ENCODE data around the gene ATP9B.

Gene ATP9B

DNA sequence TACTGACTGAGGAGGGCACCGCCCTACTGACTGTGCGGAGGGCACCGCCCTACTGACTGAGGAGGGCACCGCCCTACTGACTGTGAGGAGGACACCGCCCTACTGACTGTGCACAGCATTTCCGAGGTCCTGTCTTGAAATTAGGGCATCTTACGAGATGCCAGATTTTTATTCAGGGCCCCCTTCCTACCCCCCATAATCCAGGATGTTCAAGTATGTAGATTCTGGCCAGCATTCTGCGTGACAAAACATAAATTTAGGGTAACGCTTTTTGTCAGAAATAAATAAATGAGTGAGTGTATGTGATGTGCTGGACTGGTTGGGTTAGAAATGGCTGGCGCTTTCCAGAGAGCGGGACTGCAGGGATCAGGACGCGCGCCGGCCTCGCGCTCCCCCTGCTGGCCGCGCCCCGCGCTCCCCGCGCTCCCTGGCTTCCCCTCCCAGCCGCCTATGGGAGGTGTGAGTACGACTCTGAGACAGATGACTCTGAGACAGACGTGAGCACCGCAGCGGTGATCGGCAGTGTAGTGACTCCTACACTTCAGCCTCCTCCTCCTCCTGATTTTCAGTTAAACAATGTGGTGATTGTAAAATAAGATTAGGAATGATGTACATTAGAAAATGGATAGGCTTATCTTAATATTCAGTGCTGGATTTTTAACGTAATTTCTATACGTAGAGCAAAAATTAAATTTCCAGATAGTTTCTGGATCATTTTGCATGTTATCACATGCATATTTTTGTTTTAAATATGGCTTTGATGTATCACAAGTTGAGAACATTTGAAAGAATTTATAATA, 177.3 kb downstream of the ATP9B start (continued):
- no peak for TF ChIP-seq ZNF16 (tag by site-specific recombination; IDR thresholded peaks at IDR 0.05; ENCODE audit: low read depth)
- no peak for TF ChIP-seq GLIS1 (tag by site-specific recombination; IDR thresholded peaks at IDR 0.05)
- no peak for TF ChIP-seq ZNF585B (tag by site-specific recombination; IDR thresholded peaks at IDR 0.05)
- TF ChIP-seq ZFHX2 (tag by site-specific recombination; conservative IDR thresholded peaks at IDR 0.05) = no peak; the same call in 1 of the 2 replicates
- TF ChIP-seq PBX3 (CRISPR knock-in tag; IDR thresholded peaks at IDR 0.05) = no peak
- TF ChIP-seq ZNF791 (tag by site-specific recombination; IDR thresholded peaks at IDR 0.05) = no peak
- peak; percentile 70; the same call in 1 of the 2 replicates for TF ChIP-seq ZSCAN30 (tag by site-specific recombination; IDR thresholded peaks at IDR 0.05)
- TF ChIP-seq PATZ1 (tag by site-specific recombination; IDR thresholded peaks at IDR 0.05) = peak; percentile 67; the same call in 1 of the 2 replicates
- TF ChIP-seq ZSCAN16 (tag by site-specific recombination; IDR thresholded peaks at IDR 0.05) = no peak
- no peak for TF ChIP-seq ZNF223 (tag by site-specific recombination; IDR thresholded peaks at IDR 0.05)
- no peak for TF ChIP-seq SETDB1 (IDR thresholded peaks at IDR 0.05; ENCODE audit: insufficient read length, low read length)
- TF ChIP-seq INSM2 (tag by site-specific recombination; IDR thresholded peaks at IDR 0.05) = no peak
- TF ChIP-seq SCRT1 (tag by site-specific recombination; IDR thresholded peaks at IDR 0.05; ENCODE audit: borderline replicate concordance) = no peak
- no peak for TF ChIP-seq KLF9 (tag by site-specific recombination; IDR thresholded peaks at IDR 0.05; ENCODE audit: low read depth)
- TF ChIP-seq GLIS2 (tag by site-specific recombination; IDR thresholded peaks at IDR 0.05) = 0 out of 2 replicates have a peak, but pooled peaks have one; percentile 27
- TF ChIP-seq, protein P1, sequence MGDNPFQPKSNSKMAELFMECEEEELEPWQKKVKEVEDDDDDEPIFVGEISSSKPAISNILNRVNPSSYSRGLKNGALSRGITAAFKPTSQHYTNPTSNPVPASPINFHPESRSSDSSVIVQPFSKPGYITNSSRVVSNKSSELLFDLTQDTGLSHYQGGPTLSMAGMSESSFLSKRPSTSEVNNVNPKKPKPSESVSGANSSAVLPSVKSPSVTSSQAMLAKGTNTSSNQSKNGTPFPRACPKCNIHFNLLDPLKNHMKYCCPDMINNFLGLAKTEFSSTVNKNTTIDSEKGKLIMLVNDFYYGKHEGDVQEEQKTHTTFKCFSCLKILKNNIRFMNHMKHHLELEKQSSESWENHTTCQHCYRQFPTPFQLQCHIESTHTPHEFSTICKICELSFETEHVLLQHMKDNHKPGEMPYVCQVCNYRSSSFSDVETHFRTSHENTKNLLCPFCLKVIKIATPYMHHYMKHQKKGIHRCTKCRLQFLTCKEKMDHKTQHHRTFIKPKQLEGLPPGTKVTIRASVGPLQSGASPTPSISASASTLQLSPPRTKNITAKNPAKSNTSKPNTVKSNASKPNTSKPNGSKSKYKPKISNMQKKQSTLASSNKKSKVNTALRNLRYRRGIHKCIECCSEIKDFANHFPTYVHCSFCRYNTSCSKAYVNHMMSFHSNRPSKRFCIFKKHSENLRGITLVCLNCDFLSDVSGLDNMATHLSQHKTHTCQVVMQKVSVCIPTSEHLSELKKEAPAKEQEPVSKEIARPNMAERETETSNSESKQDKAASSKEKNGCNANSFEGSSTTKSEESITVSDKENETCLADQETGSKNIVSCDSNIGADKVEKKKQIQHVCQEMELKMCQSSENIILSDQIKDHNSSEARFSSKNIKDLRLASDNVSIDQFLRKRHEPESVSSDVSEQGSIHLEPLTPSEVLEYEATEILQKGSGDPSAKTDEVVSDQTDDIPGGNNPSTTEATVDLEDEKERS (tag by site-specific recombination; IDR thresholded peaks at IDR 0.05) = no peak
- no peak for TF ChIP-seq ZNF558 (tag by site-specific recombination; IDR thresholded peaks at IDR 0.05)
- no peak for TF ChIP-seq PRDM2 (tag by site-specific recombination; IDR thresholded peaks at IDR 0.05; ENCODE audit: borderline replicate concordance)
- no peak for TF ChIP-seq ZNF560 (tag by site-specific recombination; IDR thresholded peaks at IDR 0.05; ENCODE audit: borderline replicate concordance)
- TF ChIP-seq ZNF324 (tag by site-specific recombination; IDR thresholded peaks at IDR 0.05) = no peak
- no peak for TF ChIP-seq ZNF776 (tag by site-specific recombination; IDR thresholded peaks at IDR 0.05; ENCODE audit: borderline replicate concordance)
- TF ChIP-seq ZNF610 (tag by site-specific recombination; IDR thresholded peaks at IDR 0.05; ENCODE audit: borderline replicate concordance) = no peak
- TF ChIP-seq ZNF677 (tag by site-specific recombination; IDR thresholded peaks at IDR 0.05) = no peak
- no peak for TF ChIP-seq OSR2 (tag by site-specific recombination; IDR thresholded peaks at IDR 0.05)

Measured in HEK293 (cell line).